Measurements from ENCODE around the gene NCBP2. TPM values are rescaled to one million over a fixed set of nuclear protein-coding genes. Genes with fewer than 3 reads are reported as not detected.

The NCBP2 gene
- total RNA-seq, 1 donor from 2014 or later = 77.9 TPM

GRCh38 chr3:196916995-196917394 lies 25.3 kb downstream of the NCBP2 start:
- Mint-ChIP-seq H3K27ac (no peak overlapping the region), H3K4me3 (no peak overlapping the region), H3K9me3 (peaks cover 9% of the 10 kb centered on the region), H3K27me3 (ENCODE audit: low read depth) (no peaks in the 10 kb centered on the region), H3K4me1 (no peaks in the 10 kb centered on the region), H3K36me3 (peaks cover 25% of the 10 kb centered on the region)
- DNase-seq (ENCODE audit: low spot score in 2 of 2, unreplicated experiment in 2 of 2) = no peak
- TF ChIP-seq CTCF (IDR thresholded peaks at IDR 0.05; ENCODE audit: unreplicated experiment) = no peak

- H3K4me3 Mint-ChIP-seq = no peak overlapping the region
- H3K27me3 Mint-ChIP-seq (ENCODE audit: low read depth) = no peaks in the 10 kb centered on the region
- peaks cover 9% of the 10 kb centered on the region for H3K9me3 Mint-ChIP-seq
- H3K27ac Mint-ChIP-seq = no peak overlapping the region
- DNase-seq (ENCODE audit: low spot score in 2 of 2, unreplicated experiment in 2 of 2) = no peak
- H3K36me3 Mint-ChIP-seq = peaks cover 25% of the 10 kb centered on the region
- H3K4me1 Mint-ChIP-seq = no peaks in the 10 kb centered on the region
- no peak for TF ChIP-seq CTCF (IDR thresholded peaks at IDR 0.05; ENCODE audit: unreplicated experiment)
Measured at GRCh38 chr3:196916221-196916620, 26.1 kb downstream of the NCBP2 start.

GRCh38 chr3:196915375-196915774 lies 27.0 kb downstream of the NCBP2 start:
- H3K36me3 Mint-ChIP-seq = peaks cover 25% of the 10 kb centered on the region
- DNase-seq (ENCODE audit: low spot score in 2 of 2, unreplicated experiment in 2 of 2) = no peak
- no peaks in the 10 kb centered on the region for H3K27me3 Mint-ChIP-seq (ENCODE audit: low read depth)
- H3K9me3 Mint-ChIP-seq = peaks cover 9% of the 10 kb centered on the region
- H3K27ac Mint-ChIP-seq = no peak overlapping the region
- H3K4me3 Mint-ChIP-seq = no peak overlapping the region
- no peaks in the 10 kb centered on the region for H3K4me1 Mint-ChIP-seq
- TF ChIP-seq CTCF (IDR thresholded peaks at IDR 0.05; ENCODE audit: unreplicated experiment) = no peak

GRCh38 chr3:196914866-196915265 lies 27.5 kb downstream of the NCBP2 start:
- no peak for DNase-seq (ENCODE audit: low spot score in 2 of 2, unreplicated experiment in 2 of 2)
- peaks cover 11% of the 10 kb centered on the region for H3K9me3 Mint-ChIP-seq
- no peak overlapping the region for H3K27ac Mint-ChIP-seq
- H3K36me3 Mint-ChIP-seq = peaks cover 28% of the 10 kb centered on the region
- no peaks in the 10 kb centered on the region for H3K27me3 Mint-ChIP-seq (ENCODE audit: low read depth)
- no peaks in the 10 kb centered on the region for H3K4me1 Mint-ChIP-seq
- H3K4me3 Mint-ChIP-seq = no peak overlapping the region
- no peak for TF ChIP-seq CTCF (IDR thresholded peaks at IDR 0.05; ENCODE audit: unreplicated experiment)

GRCh38 chr3:196903740-196904139 lies 38.6 kb downstream of the NCBP2 start:
- peaks cover 47% of the 10 kb centered on the region for H3K36me3 Mint-ChIP-seq
- H3K4me1 Mint-ChIP-seq = no peaks in the 10 kb centered on the region
- no peaks in the 10 kb centered on the region for H3K27me3 Mint-ChIP-seq (ENCODE audit: low read depth)
- H3K9me3 Mint-ChIP-seq = no peaks in the 10 kb centered on the region
- no peak for DNase-seq (ENCODE audit: low spot score in 2 of 2, unreplicated experiment in 2 of 2)
- H3K4me3 Mint-ChIP-seq = no peak overlapping the region
- H3K27ac Mint-ChIP-seq = no peak overlapping the region
- no peak for TF ChIP-seq CTCF (IDR thresholded peaks at IDR 0.05; ENCODE audit: unreplicated experiment)

- peaks cover 37% of the 10 kb centered on the region for H3K36me3 Mint-ChIP-seq
Measured at GRCh38 chr3:196902296-196902695, 40.0 kb downstream of the NCBP2 start.

More at GRCh38 chr3:196902296-196902695, 40.0 kb downstream of the NCBP2 start:
- Mint-ChIP-seq H3K4me1 (no peaks in the 10 kb centered on the region), H3K27me3 (ENCODE audit: low read depth) (no peaks in the 10 kb centered on the region), H3K9me3 (no peaks in the 10 kb centered on the region), H3K4me3 (no peak overlapping the region), H3K27ac (no peak overlapping the region)
- no peak for DNase-seq (ENCODE audit: low spot score in 2 of 2, unreplicated experiment in 2 of 2)
- TF ChIP-seq CTCF (IDR thresholded peaks at IDR 0.05; ENCODE audit: unreplicated experiment) = no peak

Data from mesothelial cell of epicardium (in vitro differentiated cells).